H9 (cell line): ENCODE data around the gene ZNF385B. TPM values are rescaled to one million over a fixed set of nuclear protein-coding genes. Genes with fewer than 3 reads are reported as not detected.

ENCODE experiments used
- DNase-seq: peaks from one replicate; pipeline ENCODE4 v3.0.0-alpha.2; 2017
- H2AFZ ChIP-seq: one replicate; pipeline ENCODE4 v1.6.1; 2013; ENCODE audit warnings: mild to moderate bottlenecking, low read length, control low read depth, moderate library complexity
- H2AK5ac ChIP-seq: 2 replicates; pipeline ENCODE4 v1.6.1; 2013; ENCODE audit warnings: low read length, control low read depth, mixed read lengths; ENCODE audit not compliant: insufficient read length
- H2BK120ac ChIP-seq: one replicate; pipeline ENCODE4 v1.6.1; 2013; ENCODE audit warnings: low read depth, mild to moderate bottlenecking, low read length, control low read depth, inconsistent platforms; ENCODE audit not compliant: poor library complexity, severe bottlenecking
- H2BK12ac ChIP-seq: 2 replicates; pipeline ENCODE4 v1.6.1; 2013; ENCODE audit warnings: low read length, control low read depth, mixed read lengths, low read depth; ENCODE audit not compliant: insufficient read length
- H2BK15ac ChIP-seq: 2 replicates; pipeline ENCODE4 v1.6.1; 2013; ENCODE audit warnings: low read depth, low read length, control low read depth
- H2BK20ac ChIP-seq: one replicate; pipeline ENCODE4 v1.6.1; 2013; ENCODE audit warnings: low read depth, mild to moderate bottlenecking, low read length, control low read depth, inconsistent platforms; ENCODE audit not compliant: poor library complexity, severe bottlenecking
- H2BK5ac ChIP-seq: 2 replicates; pipeline ENCODE4 v1.6.1; 2013; ENCODE audit warnings: low read length, control low read depth, mixed read lengths; ENCODE audit not compliant: insufficient read length
- H3K14ac ChIP-seq: 2 replicates; pipeline ENCODE4 v1.6.1; 2013; ENCODE audit warnings: low read length, control low read depth; ENCODE audit not compliant: insufficient read depth
- H3K18ac ChIP-seq: 2 replicates; pipeline ENCODE4 v1.6.1; 2013; ENCODE audit warnings: low read depth, mild to moderate bottlenecking, mixed read lengths, low read length, control low read depth; ENCODE audit not compliant: insufficient read length
- H3K23ac ChIP-seq: 2 replicates; pipeline ENCODE4 v1.6.1; 2013; ENCODE audit warnings: low read length, control low read depth, mixed read lengths, low read depth; ENCODE audit not compliant: insufficient read length
- H3K23me2 ChIP-seq: 2 replicates; pipeline ENCODE4 v1.6.1; 2013; ENCODE audit warnings: low read depth, mild to moderate bottlenecking, mixed read lengths, low read length, control low read depth; ENCODE audit not compliant: insufficient read length, poor library complexity, severe bottlenecking
- H3K27ac ChIP-seq: 2 replicates; pipeline ENCODE4 v1.5.1; 2013; ENCODE audit warnings: low read length, control low read depth, mixed read lengths, low read depth; ENCODE audit not compliant: insufficient read length
- H3K27me3 ChIP-seq: 2 replicates; pipeline ENCODE4 v1.6.1; 2013; ENCODE audit warnings: low read length, control low read depth, inconsistent platforms; ENCODE audit not compliant: insufficient read depth
- H3K4ac ChIP-seq: 2 replicates; pipeline ENCODE4 v1.6.1; 2013; ENCODE audit warnings: low read depth, mild to moderate bottlenecking, control low read depth, inconsistent platforms, low read length, moderate library complexity
- H3K4me1 ChIP-seq: 2 replicates; pipeline ENCODE4 v1.6.1; 2013; ENCODE audit warnings: low read length, control low read depth, inconsistent platforms; ENCODE audit not compliant: insufficient read depth
- H3K4me2 ChIP-seq: 2 replicates; pipeline ENCODE4 v1.6.1; 2013; ENCODE audit warnings: low read length, control low read depth, mixed read lengths; ENCODE audit not compliant: insufficient read length, insufficient read depth
- H3K56ac ChIP-seq: 2 replicates; pipeline ENCODE4 v1.6.1; 2013; ENCODE audit warnings: low read depth, mild to moderate bottlenecking, mixed read lengths, low read length, control low read depth; ENCODE audit not compliant: insufficient read length
- H3K79me1 ChIP-seq: 2 replicates; pipeline ENCODE4 v1.6.1; 2013; ENCODE audit warnings: low read depth, mild to moderate bottlenecking, moderate library complexity, low read length, control low read depth, inconsistent platforms; ENCODE audit not compliant: insufficient read depth, poor library complexity, severe bottlenecking
- H3K79me2 ChIP-seq: 2 replicates; pipeline ENCODE4 v1.6.1; 2013; ENCODE audit warnings: low read length, control low read depth, inconsistent platforms; ENCODE audit not compliant: insufficient read depth
- H3K9ac ChIP-seq: 2 replicates; pipeline ENCODE4 v1.6.1; 2013; ENCODE audit warnings: low read length, control low read depth, mixed read lengths; ENCODE audit not compliant: insufficient read length; ENCODE audit errors: extremely low read depth
- H3K9me3 ChIP-seq: one replicate; pipeline ENCODE4 v1.6.1; 2013; ENCODE audit warnings: low read depth, low read length, inconsistent platforms; ENCODE audit not compliant: control insufficient read depth
- H3T11ph ChIP-seq: one replicate; pipeline ENCODE4 v1.6.1; 2013; ENCODE audit warnings: mild to moderate bottlenecking, low read length, control low read depth, inconsistent platforms
- H4K20me1 ChIP-seq: one replicate; pipeline ENCODE4 v1.6.1; 2013; ENCODE audit not compliant: control insufficient read depth, insufficient read length, insufficient read depth
- H4K5ac ChIP-seq: 2 replicates; pipeline ENCODE4 v1.6.1; 2013; ENCODE audit warnings: low read depth, mild to moderate bottlenecking, mixed read lengths, low read length, control low read depth; ENCODE audit not compliant: insufficient read length
- H4K8ac ChIP-seq: replicated peaks from 2 replicates; pipeline ENCODE4 v1.6.1; 2013; ENCODE audit warnings: low read length, control low read depth, mixed read lengths, low read depth; ENCODE audit not compliant: insufficient read length
- H4K91ac ChIP-seq: 2 replicates; pipeline ENCODE4 v1.6.1; 2013; ENCODE audit warnings: low read depth, mild to moderate bottlenecking, moderate library complexity, mixed read lengths, low read length, control low read depth; ENCODE audit not compliant: insufficient read length
- H3K27ac Mint-ChIP-seq, 3 experiments: 2 replicates in 2 of 3; 3 replicates in 1 of 3; pipeline ENCODE4 v1.8.0; 2020 to 2021; ENCODE audit warnings: mixed read lengths in 3 of 3, mild to moderate bottlenecking in 1 of 3, moderate library complexity in 1 of 3
- H3K27me3 Mint-ChIP-seq: 2 replicates; pipeline ENCODE4 v1.8.0; 2021; ENCODE audit warnings: low read depth, mild to moderate bottlenecking, moderate library complexity, mixed read lengths
- H3K36me3 Mint-ChIP-seq, 3 experiments: 2 replicates in 2 of 3; 3 replicates in 1 of 3; pipeline ENCODE4 v1.8.0; 2020 to 2021; ENCODE audit warnings: low read depth in 3 of 3, mixed read lengths in 3 of 3; ENCODE audit not compliant: insufficient read depth in 1 of 3
- H3K4me1 Mint-ChIP-seq, 2 experiments: 2 replicates each; pipeline ENCODE4 v1.8.0; 2020; ENCODE audit warnings: mixed read lengths in 2 of 2
- H3K4me3 Mint-ChIP-seq, 2 experiments: 2 replicates in 1 of 2; 3 replicates in 1 of 2; pipeline ENCODE4 v1.8.0; 2020 to 2021; ENCODE audit warnings: mild to moderate bottlenecking in 2 of 2, mixed read lengths in 2 of 2, moderate library complexity in 1 of 2
- H3K9me3 Mint-ChIP-seq, 2 experiments: 2 replicates in 1 of 2; 3 replicates in 1 of 2; pipeline ENCODE4 v1.8.0; 2020; ENCODE audit warnings: mild to moderate bottlenecking in 2 of 2, mixed read lengths in 2 of 2, moderate library complexity in 1 of 2
- CTCF ChIP-seq: fragments of 200-600 bp; sonication (generic); conservative IDR thresholded peaks from 3 replicates; pipeline ENCODE4 v1.8.0; 2021; ENCODE audit warnings: antibody characterized with exemption, mild to moderate bottlenecking
- total RNA-seq: library from RNA; stranded (reverse); gene quantifications from 2 replicates; pipeline ENCODE4 v1.2.1, GENCODE V29; 2021

ZNF385B gene
- total RNA-seq, 1 experiment from 2014 or later, result 2.1 TPM

DNA sequence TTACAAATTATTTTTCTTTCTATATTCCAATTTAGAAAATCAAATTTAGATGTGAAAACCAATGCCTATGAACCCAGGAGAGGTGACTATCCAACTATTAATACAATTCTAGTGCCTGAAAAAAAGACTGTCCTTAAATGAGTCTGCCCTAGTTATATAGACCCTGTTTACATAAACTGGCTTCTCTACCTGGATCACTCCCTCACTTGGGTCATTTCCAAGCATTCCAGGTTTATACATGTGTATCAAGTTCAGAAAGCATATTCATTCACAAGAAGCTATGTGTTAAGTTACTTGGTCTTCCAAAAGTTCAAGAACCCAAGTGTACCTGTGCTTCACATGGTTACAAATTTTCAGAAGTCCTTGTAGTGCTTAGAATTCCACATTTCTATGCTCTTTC, 8.3 kb downstream of the ZNF385B start:
- Mint-ChIP-seq H3K4me3 (no peak overlapping the region), H3K4me1 (peaks cover 5 to 6% of the 10 kb centered on the region in 2 experiments; a peak in 2 of 4 replicates), H3K36me3 (no peaks in the 10 kb centered on the region), H3K9me3 (no peaks in the 10 kb centered on the region), H3K27me3 (peaks cover 7% of the 10 kb centered on the region), H3K27ac (no peak overlapping the region)
- no peak overlapping the region for H2BK120ac ChIP-seq
- H2BK20ac ChIP-seq, result no peak overlapping the region
- H3K27me3 ChIP-seq, result no peaks in the 10 kb centered on the region
- H2AFZ ChIP-seq, result no peak overlapping the region
- H4K5ac ChIP-seq, result no peak overlapping the region
- H3K4me2 ChIP-seq, result no peak overlapping the region
- DNase-seq, result no peak
- H3K56ac ChIP-seq, result no peak overlapping the region
- H4K20me1 ChIP-seq, result no peaks in the 10 kb centered on the region
- H3K18ac ChIP-seq, result no peak overlapping the region
- no peaks in the 10 kb centered on the region for H3K79me1 ChIP-seq
- no peak overlapping the region for H3K14ac ChIP-seq
- H2BK12ac ChIP-seq, result no peak overlapping the region
- no peak for TF ChIP-seq CTCF
- H3K9ac ChIP-seq, result no peak overlapping the region
- H2BK5ac ChIP-seq, result no peak overlapping the region
- H3K23ac ChIP-seq, result no peak overlapping the region
- no peak overlapping the region for H4K91ac ChIP-seq
- no peak overlapping the region for H2AK5ac ChIP-seq
- no peaks in the 10 kb centered on the region for H3K4me1 ChIP-seq
- no peak overlapping the region for H3K27ac ChIP-seq
- H2BK15ac ChIP-seq, result no peak overlapping the region
- no peaks in the 10 kb centered on the region for H3K79me2 ChIP-seq
- H3K23me2 ChIP-seq, result no peaks in the 10 kb centered on the region
- H3K9me3 ChIP-seq, result no peaks in the 10 kb centered on the region
- H3T11ph ChIP-seq, result no peak overlapping the region
- H3K4ac ChIP-seq, result no peak overlapping the region
- H4K8ac ChIP-seq, result no peak overlapping the region
